ENCODE measurements around the gene NMS.

GRCh38 chr2:100427111-100427510, 43.2 kb upstream of the NMS start:
- TF ChIP-seq TSHZ2 (CRISPR knock-in tag; IDR thresholded peaks at IDR 0.05) (no peak), BACH2 (CRISPR knock-in tag; IDR thresholded peaks at IDR 0.05; ENCODE audit: borderline replicate concordance) (no peak), RARB (CRISPR knock-in tag; IDR thresholded peaks at IDR 0.05) (no peak), ARNTL (CRISPR knock-in tag; IDR thresholded peaks at IDR 0.05; ENCODE audit: borderline replicate concordance, low read depth) (no peak)

All from SK-N-SH treated with all-trans-retinoic acid at 6 μM for 48 hours (cell line).